Measurements from ENCODE around the gene DIABLO. TPM values are rescaled to one million over a fixed set of nuclear protein-coding genes. Genes with fewer than 3 reads are reported as not detected.
A peak's percentile ranks its signal among the peaks of the same experiment; 100 is the strongest.

DIABLO gene
- total and polyA plus RNA-seq, 9 of the 15 experiments (the other 6 are each of a cell fraction or from before 2014, with no cell fraction given) = 37.3 to 101 (median 80.1) TPM

- TF ChIP-seq ARID4B (CRISPR knock-in tag; IDR thresholded peaks at IDR 0.05) = no peak
- TF ChIP-seq CTBP1 (IDR thresholded peaks at IDR 0.05; ENCODE audit: borderline replicate concordance) = no peak
- peak; percentile 88 for TF ChIP-seq MEF2A (IDR thresholded peaks at IDR 0.05; ENCODE audit: control insufficient read depth, low read depth, low read length)
- peak; percentile 10; the same call in 1 of the 2 replicates for TF ChIP-seq SMARCE1 (IDR thresholded peaks at IDR 0.05)
- TF ChIP-seq NONO (IDR thresholded peaks at IDR 0.05; ENCODE audit: low read depth in 2 of 2, low read length in 1 of 2) = 0 out of 4 replicates have a peak, but pooled peaks of 1 of the 2 experiments have one; percentile 4
- TF ChIP-seq HMBOX1 (IDR thresholded peaks at IDR 0.05) = no peak; the same call in 1 of the 2 replicates
- no peak for TF ChIP-seq ZNF507 (tag; conservative IDR thresholded peaks at IDR 0.05)
- TF ChIP-seq ATF3 (IDR thresholded peaks at IDR 0.05) = peak; percentile 45; the same call in 1 of the 2 replicates
- no peak for TF ChIP-seq ATF3 (CRISPR knock-in tag; conservative IDR thresholded peaks at IDR 0.05)
Observed at GRCh38 chr12:122197612-122197966, 28.3 kb downstream of the DIABLO start (continued).
